ENCODE data around the gene AMBP.

Gene AMBP

GRCh38 chr9:114076237-114077161, 1.6 kb downstream of the AMBP start:
- no peak for DNase-seq (ENCODE audit: low read depth in 4 of 4, low spot score in 1 of 4)

DNA sequence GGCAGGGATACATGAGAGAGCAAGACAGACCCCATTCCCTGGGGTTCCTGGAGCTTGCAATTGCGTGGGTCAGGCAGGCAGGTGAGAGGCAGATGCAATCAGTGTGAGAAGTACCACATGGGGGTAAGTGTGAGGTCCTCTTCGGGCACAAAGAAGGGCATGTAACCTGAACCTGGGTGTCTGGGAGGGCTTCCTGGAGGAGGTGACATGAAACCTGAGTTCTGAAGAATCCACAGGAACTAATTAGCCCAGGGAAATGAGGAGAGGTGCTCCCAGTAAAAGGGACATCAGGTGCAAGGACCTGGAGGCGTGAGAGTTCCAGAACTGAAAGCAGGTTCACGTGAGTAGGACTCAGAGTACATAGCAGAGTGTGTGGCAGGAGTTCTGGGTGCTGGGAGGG, 2.5 kb downstream of the AMBP start:
- no peak for DNase-seq (ENCODE audit: low read depth in 4 of 4, low spot score in 1 of 4)

DNA sequence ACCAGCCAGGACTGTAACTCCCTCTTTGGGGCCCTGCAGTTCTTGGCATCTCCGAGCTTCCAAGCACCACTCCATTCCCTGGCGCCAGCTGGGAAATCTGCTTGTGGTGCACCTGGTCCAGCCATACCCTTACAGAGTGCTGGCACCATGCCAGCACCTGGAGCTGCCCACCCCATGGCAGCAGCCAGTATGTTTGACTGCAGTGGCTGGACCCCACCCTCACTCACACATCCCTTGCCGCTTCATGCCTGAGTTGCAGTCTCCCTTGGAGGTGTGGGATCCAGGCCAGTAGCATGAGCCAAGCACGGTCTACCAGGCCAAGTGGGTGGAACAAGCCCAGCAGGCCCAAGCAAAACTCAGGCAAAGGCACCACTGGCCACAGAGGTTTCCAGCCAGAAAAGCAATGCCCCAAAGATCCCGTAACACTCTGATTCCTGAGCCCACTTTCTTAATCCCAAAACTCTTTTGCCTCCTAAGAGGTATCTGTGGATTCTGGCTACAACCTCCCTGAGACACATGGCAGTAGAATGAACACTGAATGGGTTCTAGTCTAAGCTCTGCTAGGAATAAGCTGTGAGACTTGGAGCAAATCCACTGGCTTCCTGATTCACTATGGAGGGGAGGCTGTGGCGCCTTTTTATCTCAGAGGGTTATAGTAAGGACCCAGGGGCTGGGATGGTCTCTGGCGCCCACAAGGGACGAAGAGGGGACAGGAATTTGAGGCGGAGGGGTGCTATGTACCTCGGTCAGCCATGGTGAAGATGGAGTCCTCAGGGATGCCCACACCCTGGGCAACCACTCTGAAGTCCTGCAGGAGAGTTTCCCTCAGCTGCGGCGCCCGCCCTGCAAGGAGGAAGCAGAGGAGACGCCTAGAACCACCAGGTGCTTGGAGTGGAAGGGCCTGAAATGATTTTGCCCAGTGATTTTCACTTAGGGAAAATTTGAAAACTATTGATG, 5.6 kb downstream of the AMBP start:
- DNase-seq (ENCODE audit: low read depth in 4 of 4, low spot score in 1 of 4), result no peak

DNA sequence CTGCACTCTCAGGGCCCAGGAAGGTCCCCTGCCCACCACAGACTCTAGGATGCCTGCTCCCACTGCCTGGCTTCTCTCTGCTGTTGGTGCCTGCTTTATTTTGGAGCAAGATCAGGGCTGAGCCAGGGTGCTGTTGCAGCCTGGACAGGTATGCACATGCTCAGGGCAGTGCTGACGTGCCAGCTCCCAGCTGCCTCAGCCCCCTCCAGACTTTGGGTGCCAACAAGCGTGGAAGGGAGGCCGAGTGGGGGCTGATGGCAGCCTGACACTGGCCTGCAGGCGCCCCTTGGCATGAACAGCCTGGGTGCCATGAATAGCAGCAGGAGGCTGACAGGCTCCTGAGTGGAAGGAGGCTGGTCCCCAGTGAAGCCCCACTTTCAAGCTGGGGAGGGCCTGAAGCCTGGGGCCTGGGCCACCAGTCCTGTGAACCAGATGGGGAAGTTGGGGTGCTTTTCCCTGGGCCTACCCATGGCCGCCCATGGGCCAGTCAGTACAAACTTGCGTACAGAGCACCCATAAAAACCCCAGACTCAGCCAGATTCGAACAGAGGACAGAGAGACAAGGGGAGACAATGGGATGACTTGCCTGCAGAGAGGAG, 6.8 kb downstream of the AMBP start:
- no peak for DNase-seq (ENCODE audit: low read depth in 4 of 4, low spot score in 1 of 4)

DNA sequence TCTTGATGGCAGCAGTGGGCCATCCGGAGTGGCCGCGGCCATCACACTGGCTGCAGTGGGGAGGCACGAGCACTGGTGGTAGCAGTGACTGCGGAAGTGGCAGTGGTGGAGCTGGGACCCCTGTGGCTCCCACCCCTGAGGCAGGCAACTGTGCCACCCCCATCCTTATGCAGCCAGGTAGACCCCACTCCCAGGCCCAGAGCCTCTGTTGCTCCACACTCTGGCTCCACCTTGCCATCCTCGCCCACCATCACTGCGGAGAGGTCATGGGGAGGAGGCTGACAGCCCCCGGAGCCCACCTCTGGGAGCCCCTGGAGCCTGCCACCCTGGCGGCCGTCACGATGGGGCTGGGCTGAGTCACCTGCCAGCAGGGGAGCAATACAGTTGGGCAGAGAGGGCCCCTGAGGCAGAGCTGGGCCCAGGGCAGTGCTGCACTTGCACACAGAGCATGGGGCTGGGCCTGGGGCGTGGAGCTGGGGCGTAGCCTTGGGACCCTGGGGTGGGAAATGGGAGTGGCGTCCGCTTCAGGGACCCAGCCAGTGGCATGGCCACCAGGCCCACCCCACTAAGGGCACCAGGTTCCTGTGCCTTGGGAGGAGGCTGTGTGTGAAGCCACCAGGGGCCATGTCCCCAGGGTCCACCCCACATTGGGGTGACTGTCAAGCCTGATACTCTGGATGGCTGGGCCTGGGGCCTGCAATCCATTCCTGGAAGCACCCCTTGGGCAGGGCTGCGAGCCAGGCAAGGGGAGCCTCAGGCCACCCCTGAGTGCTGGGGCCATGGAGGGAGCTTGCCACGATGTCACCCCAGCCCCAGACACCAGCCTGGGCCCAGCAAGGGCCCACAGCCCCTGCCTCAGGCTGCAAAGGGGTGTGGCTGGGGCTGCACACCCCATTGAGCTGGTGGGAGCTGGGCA, 7.7 kb downstream of the AMBP start:
- no peak for DNase-seq (ENCODE audit: low read depth in 4 of 4, low spot score in 1 of 4)

- DNase-seq (ENCODE audit: low read depth in 4 of 4, low spot score in 1 of 4), result no peak
Measured at GRCh38 chr9:114069476-114070187, 8.5 kb downstream of the AMBP start.

- DNase-seq (ENCODE audit: low read depth in 4 of 4, low spot score in 1 of 4), result no peak
Measured at GRCh38 chr9:114065304-114065703, 12.8 kb downstream of the AMBP start.

GRCh38 chr9:114061830-114062474, 16.1 kb downstream of the AMBP start:
- no peak for DNase-seq (ENCODE audit: low read depth in 4 of 4, low spot score in 1 of 4)

GRCh38 chr9:114061292-114061691, 16.8 kb downstream of the AMBP start:
- no peak for DNase-seq (ENCODE audit: low read depth in 4 of 4, low spot score in 1 of 4)

DNA sequence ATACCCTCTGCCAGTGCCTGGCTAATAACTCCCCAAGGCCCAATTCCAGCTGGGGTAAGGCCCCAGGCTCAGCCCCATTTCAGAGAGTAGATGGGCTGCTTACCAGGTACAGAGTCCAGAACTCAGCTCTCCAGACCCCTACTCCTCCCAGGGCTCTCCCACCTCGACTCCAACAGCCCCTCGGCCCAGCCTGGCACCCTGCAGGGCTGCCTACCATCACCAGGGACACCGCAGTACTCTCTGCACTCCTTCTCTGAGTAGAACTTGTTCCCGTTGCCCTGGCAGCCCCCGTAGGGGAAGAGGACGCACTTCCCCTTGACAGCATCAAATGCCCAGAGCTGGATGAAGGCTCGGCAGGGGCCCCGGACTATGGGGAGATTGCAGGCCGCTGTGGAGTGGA, 17.4 kb downstream of the AMBP start:
- no peak for DNase-seq (ENCODE audit: low read depth in 4 of 4, low spot score in 1 of 4)

GRCh38 chr9:114060070-114060469, 18.0 kb downstream of the AMBP start:
- no peak for DNase-seq (ENCODE audit: low read depth in 4 of 4, low spot score in 1 of 4)

- no peak for DNase-seq (ENCODE audit: low read depth in 4 of 4, low spot score in 1 of 4)
Measured at GRCh38 chr9:114059047-114059803, 18.9 kb downstream of the AMBP start.

DNA sequence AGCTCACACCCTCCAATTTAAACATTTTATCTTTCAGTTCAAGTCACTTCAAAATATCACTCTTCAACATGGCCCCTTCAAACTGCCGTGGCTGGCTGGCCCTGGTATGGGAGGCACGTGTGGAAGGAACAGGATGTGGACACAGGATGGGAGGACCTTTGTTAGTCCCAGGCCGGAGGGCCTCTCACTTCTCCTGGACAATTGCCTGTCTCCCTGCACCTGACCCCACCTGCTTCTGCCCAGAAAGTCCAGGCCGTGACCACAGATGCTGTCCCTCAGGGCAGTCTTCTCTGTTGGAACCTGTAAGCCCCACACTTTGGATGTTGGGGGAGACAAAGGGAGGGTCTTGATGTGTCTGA, 19.4 kb downstream of the AMBP start:
- DNase-seq (ENCODE audit: low read depth in 4 of 4, low spot score in 1 of 4), result no peak

- no peak for DNase-seq (ENCODE audit: low read depth in 4 of 4, low spot score in 1 of 4)
Measured at GRCh38 chr9:114057161-114057885, 20.8 kb downstream of the AMBP start.

DNA sequence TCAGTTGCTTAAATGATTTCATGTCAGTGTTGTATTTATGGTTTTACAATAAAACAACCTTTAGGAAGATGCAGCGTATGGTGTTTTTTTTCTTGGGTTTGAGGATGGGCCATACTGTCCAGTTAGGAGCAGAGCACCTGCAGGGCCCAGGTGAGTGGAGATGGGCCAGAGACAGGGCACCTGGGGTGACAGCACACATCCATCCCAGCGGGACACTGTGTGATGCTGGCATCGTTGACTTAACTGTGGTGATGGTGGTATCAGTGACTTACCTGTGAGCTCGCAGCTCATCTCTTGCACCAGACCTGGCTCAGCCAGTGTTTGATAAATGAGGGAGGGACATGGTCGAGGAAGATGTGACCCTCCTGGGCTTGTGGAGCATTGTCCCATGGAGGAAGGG, 21.6 kb downstream of the AMBP start:
- no peak for DNase-seq (ENCODE audit: low read depth in 4 of 4, low spot score in 1 of 4)

DNA sequence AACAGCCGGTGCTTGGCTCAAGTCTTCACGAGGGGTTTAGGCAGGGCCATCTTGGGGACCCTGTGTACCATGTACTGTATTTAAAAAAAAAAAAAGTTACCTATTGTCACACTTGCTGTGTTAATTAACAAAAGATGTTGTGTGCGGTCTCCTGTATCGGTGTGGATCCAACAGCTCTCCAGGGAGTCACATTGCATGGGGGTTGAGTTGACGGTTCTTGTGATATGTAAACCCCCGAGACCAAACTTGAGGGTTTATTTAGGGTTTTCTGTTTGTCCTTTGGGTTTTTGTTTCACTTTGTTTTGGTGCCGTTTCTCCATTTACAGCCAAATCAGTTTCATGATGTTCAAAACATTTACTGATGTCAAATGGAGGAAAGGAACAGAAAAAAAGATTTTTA, 22.2 kb downstream of the AMBP start:
- DNase-seq (ENCODE audit: low read depth in 4 of 4, low spot score in 1 of 4), result no peak

- DNase-seq (ENCODE audit: low read depth in 4 of 4, low spot score in 1 of 4), result no peak
Measured at GRCh38 chr9:114055061-114055460, 23.0 kb downstream of the AMBP start.

- no peak for DNase-seq (ENCODE audit: low read depth in 4 of 4, low spot score in 1 of 4)
Measured at GRCh38 chr9:114054191-114054690, 23.9 kb downstream of the AMBP start.

All from stimulated activated CD4-positive, alpha-beta T cell treated with anti-CD3 and anti-CD28 coated beads, Interleukin-1b, Interleukin-23, amount 100 ng/mL, for 24 hours (primary cell).